NCI-H2171 treated with DMSO at 0.1 percent for 48 hours (cell line): ENCODE results near the gene ING1.
"Not testable (repeated sequence)": the region's sequence is repeated elsewhere in the genome, so short reads cannot be mapped to it uniquely, and the experiment has no call there.

ENCODE experiments used
- DNase-seq: peaks from one replicate; lab custom pipeline; 2025; lab: John Stamatoyannopoulos, UW

The ING1 gene

GRCh38 chr13:110715395-110716246, 2.1 kb downstream of the ING1 start:
- peak; percentile 99 for DNase-seq

DNA sequence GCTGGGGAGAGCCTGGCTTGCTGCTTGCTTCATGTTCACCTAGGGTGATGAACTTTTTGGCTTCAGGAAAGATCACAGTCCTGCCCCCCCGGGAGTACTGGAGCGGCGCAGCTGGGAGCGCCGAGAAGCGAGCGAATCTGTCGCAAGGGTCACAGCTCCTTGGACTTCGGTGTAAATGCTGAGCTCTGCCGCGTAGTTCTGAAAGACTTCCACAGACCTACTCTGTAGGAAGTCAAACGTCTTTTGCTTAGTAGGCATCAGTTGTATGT, 2.7 kb downstream of the ING1 start:
- no peak for DNase-seq

- DNase-seq: no peak
Observed at GRCh38 chr13:110719036-110719710, 5.7 kb downstream of the ING1 start.

- DNase-seq: no peak
Observed at GRCh38 chr13:110722971-110723370, 9.5 kb downstream of the ING1 start.

- DNase-seq: no peak
Observed at GRCh38 chr13:110723598-110723997, 10.1 kb downstream of the ING1 start.

DNA sequence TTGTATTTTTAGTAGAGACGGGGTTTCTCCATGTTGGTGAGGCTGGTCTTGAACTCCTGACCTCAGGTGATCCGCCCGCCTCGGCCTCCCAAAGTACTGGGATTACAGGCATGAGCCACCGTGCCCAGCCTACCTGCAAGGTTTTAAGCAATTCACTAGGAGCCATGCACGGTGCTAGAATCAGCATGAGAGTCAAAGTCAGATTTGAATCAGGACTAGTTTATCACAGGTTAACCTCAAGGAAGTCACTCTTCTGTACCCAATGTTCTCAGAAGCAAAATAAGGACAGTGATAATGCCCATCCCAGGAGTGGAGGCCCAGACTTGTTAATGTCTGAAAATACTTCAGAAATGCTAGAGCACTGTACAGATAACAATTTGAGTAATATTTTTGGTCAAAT, 12.7 kb downstream of the ING1 start:
- DNase-seq: not testable (repeated sequence)

DNA sequence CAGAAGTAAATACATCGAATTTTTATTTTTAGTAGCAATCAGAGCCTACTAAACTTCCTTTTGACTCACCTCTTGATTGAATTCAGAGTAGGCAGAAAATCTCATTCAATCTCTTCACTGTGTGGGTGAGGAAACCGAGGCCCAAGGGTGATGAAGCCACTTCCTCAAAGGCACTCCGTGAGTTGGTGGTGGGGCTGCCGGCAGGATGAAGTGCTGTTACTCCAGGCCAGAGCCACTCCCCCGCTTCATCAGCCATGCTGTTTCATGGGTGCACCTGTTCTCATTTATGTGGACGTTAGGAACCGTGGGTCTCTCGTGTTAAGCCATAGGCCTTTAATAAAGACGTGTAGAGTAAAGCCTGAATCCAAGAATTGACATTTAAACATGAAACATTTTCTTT, 13.2 kb downstream of the ING1 start:
- DNase-seq: no peak

- DNase-seq: no peak
Observed at GRCh38 chr13:110731072-110731471, 17.6 kb downstream of the ING1 start.

DNA sequence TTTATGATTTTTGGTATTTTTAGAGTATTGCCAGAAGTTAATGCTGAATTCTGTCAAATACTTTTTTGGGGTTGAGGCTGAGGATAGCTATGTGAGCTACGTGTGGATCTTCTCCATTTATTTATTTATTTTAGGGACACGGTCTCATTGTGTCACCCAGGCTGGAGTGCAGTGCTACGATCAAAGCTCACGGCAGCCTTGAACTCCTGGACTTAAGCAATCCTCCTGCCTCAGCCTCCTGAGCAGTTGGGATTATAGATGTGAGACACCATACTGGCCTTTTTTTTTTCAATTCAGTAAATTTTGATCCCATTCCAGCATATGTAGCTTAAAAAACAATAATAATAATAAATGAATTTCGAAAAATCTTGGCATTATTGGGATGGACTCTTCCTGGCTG, 21.1 kb downstream of the ING1 start:
- DNase-seq: no peak

GRCh38 chr13:110737555-110737954, 24.1 kb downstream of the ING1 start:
- DNase-seq: no peak

DNA sequence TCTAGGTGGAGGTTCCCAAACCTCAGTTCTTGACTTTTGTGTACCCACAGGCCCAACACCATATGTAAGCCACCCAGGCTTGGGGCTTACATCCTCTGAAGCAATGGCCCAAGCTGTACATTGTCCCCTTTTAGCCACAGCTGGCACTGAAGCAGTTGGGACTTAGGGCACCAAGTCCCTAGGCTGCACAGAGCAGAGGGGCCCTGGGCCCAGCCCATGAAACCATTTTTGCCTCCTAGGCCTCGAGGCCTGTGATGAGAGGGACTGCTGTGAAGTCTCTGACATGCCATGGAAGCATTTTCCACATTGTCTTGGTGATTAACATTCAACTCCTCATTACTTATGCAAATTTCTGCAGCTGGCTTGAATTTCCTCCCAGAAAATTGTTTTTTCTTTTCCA, 30.2 kb downstream of the ING1 start:
- DNase-seq: no peak

DNA sequence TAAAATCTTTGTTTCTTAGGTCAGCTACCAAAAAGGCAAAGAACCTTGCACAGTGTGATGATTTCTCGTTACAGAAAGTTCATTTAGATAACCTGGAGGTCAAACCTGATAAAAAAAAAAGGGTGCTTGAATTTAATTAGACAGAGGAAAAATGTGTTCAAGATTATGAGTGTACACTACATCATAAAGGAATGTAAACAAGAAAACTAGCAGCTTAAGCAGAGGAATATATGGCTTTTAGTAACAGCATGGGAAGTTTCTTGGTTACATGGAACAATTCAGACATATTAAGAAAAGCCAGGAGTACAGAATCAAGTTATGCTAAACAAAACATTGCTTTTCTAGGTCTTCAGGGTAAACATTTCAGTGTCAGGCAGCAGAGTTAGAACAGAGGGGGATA, 32.9 kb downstream of the ING1 start:
- DNase-seq: no peak

- DNase-seq: no peak
Observed at GRCh38 chr13:110748271-110748670, 34.8 kb downstream of the ING1 start.

DNA sequence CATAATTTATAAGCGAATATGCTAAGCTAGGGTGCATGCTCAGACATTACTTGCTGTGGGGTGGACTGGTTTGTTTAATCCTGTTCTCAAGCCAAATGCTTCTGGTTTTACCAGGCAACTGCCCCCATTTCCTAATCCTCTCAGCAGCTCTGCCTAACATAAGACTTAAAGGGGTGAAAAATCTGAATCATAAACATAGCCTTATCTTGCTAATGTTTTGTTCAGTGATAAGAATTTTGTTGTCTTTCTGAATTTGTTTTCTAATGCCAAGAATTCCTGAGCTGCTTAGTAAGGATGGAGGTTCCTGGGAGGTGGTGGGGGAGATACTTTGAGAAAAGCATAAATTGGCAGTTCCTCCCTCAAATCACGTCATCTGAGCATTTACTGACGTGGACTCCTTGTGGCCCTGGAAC, 42.7 kb downstream of the ING1 start:
- DNase-seq: no peak

- no peak for DNase-seq
Observed at GRCh38 chr13:110757296-110757695, 43.8 kb downstream of the ING1 start.

GRCh38 chr13:110758195-110758805, 44.8 kb downstream of the ING1 start:
- no peak for DNase-seq

DNA sequence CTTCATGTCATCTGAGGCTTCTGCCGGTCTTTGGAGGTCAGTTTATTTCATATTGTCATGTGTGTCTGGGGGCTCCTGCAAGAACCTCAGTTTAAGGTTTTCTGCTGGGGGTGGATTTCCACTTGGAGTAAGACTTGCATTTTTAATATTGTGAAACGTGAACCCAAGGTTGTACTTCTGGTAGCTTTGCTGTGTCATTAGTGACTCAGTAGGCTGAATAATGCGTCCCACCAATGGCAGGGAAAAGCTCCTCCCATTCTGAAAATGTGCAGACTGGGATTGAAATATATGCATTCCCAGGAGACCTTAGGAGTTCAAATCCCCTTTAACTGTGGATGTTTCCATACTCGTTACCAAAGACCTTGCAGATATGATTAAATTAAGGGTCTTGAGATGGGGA, 46.2 kb downstream of the ING1 start:
- no peak for DNase-seq

DNA sequence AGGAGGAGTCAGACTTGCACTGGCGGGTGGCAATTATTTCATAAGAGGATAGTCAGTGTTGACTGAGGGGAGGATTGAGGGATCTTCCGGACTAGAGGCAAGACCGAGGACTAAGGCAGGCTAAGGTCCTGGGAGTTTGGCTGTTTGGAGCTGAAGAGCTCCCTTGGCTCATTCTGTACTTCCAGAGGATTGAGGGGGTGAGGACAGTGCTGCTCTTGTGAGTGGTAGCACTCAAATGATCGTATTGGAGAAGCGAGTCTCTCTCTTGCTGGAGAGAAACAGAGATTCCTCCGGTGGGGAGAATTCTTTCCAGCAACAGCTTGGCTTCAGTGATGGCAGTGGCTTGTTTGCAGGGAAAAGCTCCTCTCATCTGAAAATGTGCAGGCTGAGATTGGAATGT, 47.1 kb downstream of the ING1 start:
- no peak for DNase-seq

GRCh38 chr13:110766671-110767430, 53.4 kb downstream of the ING1 start:
- DNase-seq: no peak

DNA sequence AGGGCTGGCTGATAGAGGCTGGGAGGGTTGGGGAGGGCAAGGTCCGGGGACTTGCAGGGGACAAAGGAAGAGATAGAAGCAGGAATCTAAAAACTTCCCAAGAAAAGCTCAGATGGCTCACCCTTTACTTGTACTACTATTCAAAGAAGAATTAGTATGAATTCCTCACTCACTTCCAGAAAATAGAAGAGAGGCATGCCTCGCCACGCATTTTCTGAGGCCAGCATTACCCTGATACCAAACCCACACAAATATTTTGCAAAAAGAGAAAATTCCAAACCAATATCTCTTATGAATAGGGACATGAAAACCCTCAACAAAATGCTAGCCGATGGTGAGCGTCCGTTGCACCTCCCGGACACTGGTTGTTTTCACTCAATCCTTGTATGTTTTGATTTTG, 54.0 kb downstream of the ING1 start:
- no peak for DNase-seq

- DNase-seq: no peak
Observed at GRCh38 chr13:110769097-110769496, 55.6 kb downstream of the ING1 start.

- no peak for DNase-seq
Observed at GRCh38 chr13:110770678-110771077, 57.2 kb downstream of the ING1 start.

DNA sequence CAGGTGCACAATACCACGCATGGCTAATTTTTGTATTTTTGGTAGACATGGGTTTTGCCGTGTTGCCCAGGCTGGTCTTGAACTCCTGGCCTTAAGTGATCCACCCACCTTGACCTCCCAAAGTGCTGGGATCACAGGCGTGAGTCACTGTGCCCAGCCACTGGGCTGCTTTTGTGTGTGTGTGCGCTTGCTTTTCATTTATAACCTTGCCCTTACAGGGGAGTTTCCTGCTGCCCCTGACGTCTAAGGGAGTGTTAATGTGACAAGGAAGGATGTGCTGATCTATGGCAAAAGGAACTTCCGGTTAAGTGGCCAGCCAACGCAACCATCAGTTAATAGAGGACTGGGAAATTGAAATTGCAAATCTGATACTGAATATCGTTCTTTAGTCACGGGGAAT, 57.7 kb downstream of the ING1 start:
- DNase-seq: no peak
